T-cell (primary cell): Measurements from ENCODE around the gene FAU. TPM values are rescaled to one million over a fixed set of nuclear protein-coding genes. Genes with fewer than 3 reads are reported as not detected.

Experiments used
- ATAC-seq, 4 experiments: fragments of 200-7000 bp in 3 of 4; fragments of 150-1000 bp in 1 of 4; cut with Tn5 transposase; replicated peaks in 1 of 4; 1 replicate in 3 of 4; 2 replicates in 1 of 4; pipeline ENCODE4 v1.10.0; 2021; ENCODE audit warnings: moderate library complexity in 3 of 4, mild to moderate bottlenecking in 2 of 4, moderate number of reproducible peaks in 1 of 4
- CTCF ChIA-PET, 2 donors: fragments of 300-600 bp; sonication (Branson Sonifier 250); formaldehyde crosslinking; loops; one replicate each; lab custom pipeline; 2022; ENCODE audit warnings: antibody characterized with exemption in 2 of 2; lab: Charles Lee
- POLR2A ChIA-PET, 2 donors: fragments of 300-600 bp; sonication (Branson Sonifier 250); formaldehyde crosslinking; loops; one replicate each; lab custom pipeline; 2022; ENCODE audit warnings: antibody characterized with exemption in 2 of 2; lab: Charles Lee
- DNase-seq, 35 experiments: peaks; one replicate each; pipeline versions ENCODE4 v3.0.0 to v3.0.0-alpha.2; 2013 to 2023
- H3K27ac ChIP-seq: one replicate; pipeline ENCODE4 v1.5.1; 2013; ENCODE audit warnings: low read length
- H3K27me3 ChIP-seq, 2 experiments: replicated peaks in 1 of 2; 1 replicate in 1 of 2; 2 replicates in 1 of 2; pipeline versions ENCODE4 v1.6.1 to v1.7.0; 2013; ENCODE audit warnings: low read length in 1 of 2, mixed read lengths in 1 of 2; ENCODE audit not compliant: control insufficient read depth in 2 of 2, insufficient read depth in 2 of 2; ENCODE audit errors: extremely low read depth in 1 of 2
- H3K36me3 ChIP-seq, 2 donors: 1 replicate in 1 of 2; 2 replicates in 1 of 2; pipeline versions ENCODE4 v1.6.1 to v1.7.0; 2013; ENCODE audit warnings: low read length in 1 of 2; ENCODE audit not compliant: control insufficient read depth in 2 of 2, insufficient read depth in 1 of 2; ENCODE audit errors: extremely low read depth in 1 of 2
- H3K4me1 ChIP-seq, 2 experiments: 1 replicate in 1 of 2; 2 replicates in 1 of 2; pipeline versions ENCODE4 v1.6.1 to v1.7.0; 2013; ENCODE audit warnings: low read length in 2 of 2, mixed read lengths in 1 of 2; ENCODE audit not compliant: insufficient read depth in 2 of 2, control insufficient read depth in 1 of 2; ENCODE audit errors: extremely low read depth in 1 of 2
- H3K4me3 ChIP-seq, 2 donors: 1 replicate in 1 of 2; 2 replicates in 1 of 2; pipeline versions ENCODE4 v1.5.1 to v1.7.0; 2013; ENCODE audit warnings: mild to moderate bottlenecking in 2 of 2, low read length in 1 of 2, moderate library complexity in 1 of 2; ENCODE audit not compliant: control insufficient read depth in 1 of 2; ENCODE audit errors: extremely low read depth in 1 of 2
- H3K9me3 ChIP-seq: 2 replicates; pipeline ENCODE4 v1.7.0; 2013
- H3K27ac Mint-ChIP-seq, 2 donors: one replicate each; pipeline ENCODE4 v1.8.0; 2020 to 2021; ENCODE audit warnings: mild to moderate bottlenecking in 2 of 2, mixed read lengths in 2 of 2
- H3K27me3 Mint-ChIP-seq, 2 donors: one replicate each; pipeline ENCODE4 v1.8.0; 2021 to 2022; ENCODE audit warnings: mixed read lengths in 2 of 2
- H3K36me3 Mint-ChIP-seq: one replicate; pipeline ENCODE4 v1.8.0; 2021; ENCODE audit warnings: mixed read lengths
- H3K4me1 Mint-ChIP-seq, 3 donors: one replicate each; pipeline ENCODE4 v1.8.0; 2020 to 2022; ENCODE audit warnings: mixed read lengths in 3 of 3, mild to moderate bottlenecking in 1 of 3
- H3K4me3 Mint-ChIP-seq, 3 donors: one replicate each; pipeline ENCODE4 v1.8.0; 2020 to 2022; ENCODE audit warnings: mild to moderate bottlenecking in 3 of 3, mixed read lengths in 3 of 3, moderate library complexity in 3 of 3
- H3K9me3 Mint-ChIP-seq, 3 donors: one replicate each; pipeline ENCODE4 v1.8.0; 2020 to 2022; ENCODE audit warnings: mixed read lengths in 3 of 3
- WGBS: methylation state at CpG from one replicate; pipeline ENCODE4 v1.1.5; 2013; ENCODE audit warnings: missing lambda C conversion rate; ENCODE audit not compliant: insufficient coverage; 5-methylcytosine and 5-hydroxymethylcytosine counted together
- total RNA-seq, 35 experiments: library from RNA in 6 of 35; stranded (reverse) in 6 of 35; fragments of 120-200 nt in 1 of 35; gene quantifications; one replicate each; pipeline versions ENCODE4 v1.2.1 to v1.2.4 and lab custom pipeline; 2013 to 2026

Gene FAU
- total RNA-seq (1,000 to 10,000 TPM; 1,477 to 1,924 (median 1,724) TPM), total RNA-seq (lab: John Stamatoyannopoulos, UW) (227 to 406 (median 303) reads per million in 29 experiments)
- total RNA-seq (2013), result 1,105 TPM

DNA sequence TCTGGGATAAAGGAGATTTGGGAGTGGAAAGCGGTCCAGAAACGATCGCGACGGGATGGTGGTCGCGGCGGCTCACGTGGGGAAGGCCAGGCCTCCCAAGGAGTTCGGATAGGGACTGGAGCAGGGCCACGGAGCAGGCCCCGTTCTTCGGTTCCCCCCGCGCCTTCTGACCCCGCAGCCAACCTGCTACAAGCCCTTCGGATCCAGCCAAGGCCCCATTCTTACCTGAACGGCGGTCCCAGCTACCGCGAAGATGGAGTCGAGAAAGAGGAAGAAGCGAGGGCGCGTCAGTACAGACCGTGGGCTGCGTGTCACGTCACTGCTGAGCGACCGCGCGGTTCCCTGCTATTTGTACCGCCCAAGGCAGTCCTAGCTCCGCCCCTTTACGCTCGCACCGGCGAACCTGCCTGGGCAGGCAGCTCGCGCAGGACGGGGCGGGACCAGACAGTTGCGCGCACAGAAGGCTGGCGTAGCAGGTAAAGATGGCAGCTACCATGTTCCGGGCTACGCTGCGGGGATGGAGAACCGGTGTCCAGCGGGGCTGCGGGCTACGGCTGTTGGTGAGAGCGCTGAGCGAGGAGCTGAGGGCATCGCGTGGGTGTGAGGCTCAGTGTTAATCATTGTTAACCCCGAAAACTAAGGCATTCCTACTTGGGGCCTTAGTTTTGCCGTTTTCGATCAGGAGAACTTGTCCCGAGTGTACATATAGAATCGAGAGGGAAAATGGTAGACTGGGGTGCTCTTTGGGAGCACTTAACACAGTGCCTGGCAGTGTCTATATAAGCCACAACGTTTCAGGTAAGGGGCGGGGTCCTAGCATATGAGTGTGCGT lies at the start of gene FAU, which contains the start of gene MRPL49:
FAU (minus strand) TSS at position 270 of the 832 bp plus-strand sequence. CDS start 321 bp downstream, outside the sequence.
MRPL49 (plus strand) TSS at position 457 of the 832 bp plus-strand sequence; CDS start at position 483, 26 bp downstream.
- H3K4me1 Mint-ChIP-seq, result peaks cover 43 to 57% (median 48%) of the 10 kb centered on the region in 3 donors
- under 1% methylated on average over 56 of the region's 64 CpGs for WGBS
- peak within 1 kb of the TSS; percentile 80 to 91 for H3K4me3 ChIP-seq
- H3K27ac ChIP-seq, result peak within 1 kb of the TSS; percentile 92
- H3K27ac Mint-ChIP-seq, result peak within 1 kb of the TSS; percentile 98 to 100
- DNase-seq (peak; percentile 93 to 100 (median 99)), ATAC-seq (peak; percentile 81 to 84 (median 82))
- H3K9me3 Mint-ChIP-seq, result no peaks in the 10 kb centered on the region
- H3K4me1 ChIP-seq, result peaks cover 9 to 34% of the 10 kb centered on the region in 2 experiments
- peaks cover 51% of the 10 kb centered on the region for H3K36me3 Mint-ChIP-seq
- CTCF ChIA-PET, result interaction anchor here (0.6 to 2.3 kb wide), 8 partner anchors 9 to 1137 kb away, joined by 3 to 13 read pairs (median 6); partner anchors contain the start of genes CDCA5 (in 1 of the 2) and TM7SF2 (in 1 of the 2)
- peaks cover 8 to 63% of the 10 kb centered on the region in 2 donors for H3K36me3 ChIP-seq
- POLR2A ChIA-PET, result interaction anchor here (0.6 to 2.2 kb wide), 7 partner anchors 9 to 343 kb away, joined by 3 to 12 read pairs (median 6); partner anchors contain the start of genes ARL2 (in 1 of the 2), SF1 (in 1 of the 2), SYVN1 (in 1 of the 2) and TM7SF2 (in 1 of the 2)
- peak within 1 kb of the TSS; percentile 96 to 100 (median 96) for H3K4me3 Mint-ChIP-seq
- H3K27me3 ChIP-seq, result no peaks in the 10 kb centered on the region
- H3K9me3 ChIP-seq, result no peaks in the 10 kb centered on the region
- H3K27me3 Mint-ChIP-seq, result no peaks in the 10 kb centered on the region

DNA sequence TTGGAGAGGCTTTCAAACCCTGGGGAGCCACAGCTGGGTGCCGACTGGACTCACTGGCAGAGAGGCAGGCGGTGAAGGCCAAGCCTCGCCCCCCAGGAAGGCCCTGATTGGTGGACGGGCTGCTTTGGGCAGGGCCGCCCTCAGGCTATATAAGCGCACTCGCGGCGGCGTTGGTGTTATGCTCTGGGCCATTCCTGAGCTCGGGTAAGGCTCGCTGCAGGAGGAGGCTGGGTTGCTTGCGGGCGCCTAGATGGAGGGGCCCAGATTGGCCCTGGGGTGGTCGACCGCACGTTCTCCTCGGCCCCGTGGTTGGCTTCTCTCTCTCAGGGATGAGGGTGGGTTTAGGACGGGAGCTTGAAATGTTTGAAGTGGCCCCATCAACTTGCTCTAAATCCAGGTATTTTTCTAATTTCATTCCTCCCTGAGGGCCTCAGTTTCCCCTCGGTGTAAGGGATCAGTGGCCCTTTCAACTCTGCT lies 48.2 kb upstream of the FAU start, which contains the start of gene SPDYC:
SPDYC (plus strand) TSS at position 176 of the 477 bp plus-strand sequence. CDS start 1,125 bp downstream, outside the sequence.
- H3K4me1 Mint-ChIP-seq, result peaks cover 0 to 8% (median 3%) of the 10 kb centered on the region in 3 donors
- ATAC-seq (no peak), DNase-seq (no peak)
- peaks cover 0 to 9% of the 10 kb centered on the region in 2 experiments for H3K27me3 ChIP-seq
- CTCF ChIA-PET, result no interaction called here
- 96% methylated on average over 14 of the region's 21 CpGs for WGBS
- no peaks in the 10 kb centered on the region for H3K27me3 Mint-ChIP-seq
- H3K36me3 Mint-ChIP-seq, result no peaks in the 10 kb centered on the region
- no peak within 1 kb of the TSS for H3K4me3 Mint-ChIP-seq
- POLR2A ChIA-PET, result no interaction called here
- H3K9me3 Mint-ChIP-seq, result no peaks in the 10 kb centered on the region
- peak within 1 kb of the TSS; percentile 67 to 78 for H3K27ac Mint-ChIP-seq
- H3K9me3 ChIP-seq, result no peaks in the 10 kb centered on the region
- no peak within 1 kb of the TSS for H3K4me3 ChIP-seq
- no peaks in the 10 kb centered on the region for H3K36me3 ChIP-seq
- H3K4me1 ChIP-seq, result no peaks in the 10 kb centered on the region
- H3K27ac ChIP-seq, result no peak within 1 kb of the TSS

DNA sequence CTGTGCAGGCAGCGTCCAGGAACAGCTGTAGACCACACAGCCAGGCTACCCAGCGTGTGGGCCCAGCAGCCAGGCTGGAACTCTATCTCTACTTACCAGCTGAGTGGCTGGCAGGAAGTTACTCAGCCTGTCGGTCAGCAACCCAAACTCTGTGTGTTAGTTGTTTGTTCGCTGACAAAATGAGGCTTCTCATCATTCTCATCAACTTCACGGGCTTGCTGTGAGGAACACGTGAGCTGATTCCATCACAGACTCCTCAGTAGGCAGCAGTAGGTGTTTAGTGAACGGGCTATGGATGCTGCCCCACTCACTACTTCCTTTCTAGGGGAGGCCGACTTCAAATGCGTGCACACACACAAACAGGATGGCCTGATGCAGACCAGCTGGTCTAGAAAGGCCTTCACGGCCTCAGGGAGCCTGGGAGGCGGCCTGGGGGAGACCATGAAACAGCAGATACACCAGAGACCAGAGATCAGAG lies 47.3 kb upstream of the FAU start:
- no peaks in the 10 kb centered on the region for H3K27me3 Mint-ChIP-seq
- DNase-seq (no peak), ATAC-seq (no peak)
- H3K36me3 Mint-ChIP-seq, result no peaks in the 10 kb centered on the region
- peaks cover 0 to 8% (median 3%) of the 10 kb centered on the region in 3 donors for H3K4me1 Mint-ChIP-seq
- H3K9me3 Mint-ChIP-seq, result no peaks in the 10 kb centered on the region
- CTCF ChIA-PET, result interaction anchor here in 1 of 2 donors (0.7 kb wide), 1 partner anchor 118 kb away, joined by 3 read pairs; no protein-coding TSS in a partner anchor
- WGBS, result 68% methylated on average over 4 of the region's 11 CpGs
- Histone ChIP-seq H3K36me3 (no peaks in the 10 kb centered on the region), H3K9me3 (no peaks in the 10 kb centered on the region), H3K4me3 (no peak overlapping the region), H3K4me1 (no peaks in the 10 kb centered on the region), H3K27me3 (peaks cover 0 to 9% of the 10 kb centered on the region in 2 experiments), H3K27ac (no peak overlapping the region)
- POLR2A ChIA-PET, result no interaction called here
- no peak overlapping the region for H3K4me3 Mint-ChIP-seq
- H3K27ac Mint-ChIP-seq, result peak overlapping the region; percentile 67 to 78

- H3K4me3 ChIP-seq, result no peak overlapping the region
- H3K27me3 ChIP-seq, result peaks cover 0 to 7% of the 10 kb centered on the region in 2 experiments
- DNase-seq (no peak), ATAC-seq (no peak)
- Mint-ChIP-seq H3K9me3 (no peaks in the 10 kb centered on the region), H3K36me3 (no peaks in the 10 kb centered on the region), H3K27me3 (no peaks in the 10 kb centered on the region), H3K27ac (no peak overlapping the region), H3K4me1 (peaks cover 0 to 8% (median 3%) of the 10 kb centered on the region in 3 donors), H3K4me3 (no peak overlapping the region)
- no peak overlapping the region for H3K27ac ChIP-seq
- POLR2A ChIA-PET, result no interaction called here
- CTCF ChIA-PET, result interaction anchor here in 1 of 2 donors (0.6 kb wide), 1 partner anchor 137 kb away, joined by 3 read pairs; no protein-coding TSS in a partner anchor
- no peaks in the 10 kb centered on the region for H3K4me1 ChIP-seq
- H3K9me3 ChIP-seq, result no peaks in the 10 kb centered on the region
- WGBS, result no CpG with 5 or more reads among the region's 3 CpGs
- no peaks in the 10 kb centered on the region for H3K36me3 ChIP-seq
These were observed 45.7 kb upstream of the FAU start for GRCh38 chr11:65167656-65168055.

DNA sequence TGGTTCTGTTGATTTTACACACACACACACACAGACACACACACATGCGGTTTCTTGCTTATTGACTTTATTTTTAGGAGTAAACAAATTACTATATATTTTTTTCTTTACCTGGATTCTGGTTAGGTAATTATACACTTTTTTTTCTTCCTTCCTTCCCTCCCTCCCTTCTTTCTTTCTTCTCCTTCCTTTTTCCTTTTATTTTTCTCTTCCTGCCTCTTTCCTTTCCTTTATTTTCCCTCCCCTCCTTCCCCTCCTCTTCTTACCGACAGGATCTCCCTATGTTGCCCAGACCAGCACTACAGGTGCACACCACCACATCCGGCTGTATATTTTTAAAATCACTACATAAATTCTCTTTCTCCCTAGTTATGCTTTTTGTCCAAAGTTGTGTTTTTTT lies 45.0 kb upstream of the FAU start:
- H3K27ac Mint-ChIP-seq, result no peak overlapping the region
- H3K4me3 Mint-ChIP-seq, result no peak overlapping the region
- H3K27ac ChIP-seq, result no peak overlapping the region
- H3K9me3 Mint-ChIP-seq, result no peaks in the 10 kb centered on the region
- no peaks in the 10 kb centered on the region for H3K36me3 Mint-ChIP-seq
- DNase-seq (no peak), ATAC-seq (no peak)
- peaks cover 0 to 8% (median 3%) of the 10 kb centered on the region in 3 donors for H3K4me1 Mint-ChIP-seq
- no peaks in the 10 kb centered on the region for H3K9me3 ChIP-seq
- no CpG with 5 or more reads among the region's 3 CpGs for WGBS
- H3K27me3 Mint-ChIP-seq, result no peaks in the 10 kb centered on the region
- no peaks in the 10 kb centered on the region for H3K27me3 ChIP-seq
- CTCF ChIA-PET, result interaction anchor here in 1 of 2 donors (0.6 kb wide), 1 partner anchor 138 kb away, joined by 3 read pairs; no protein-coding TSS in a partner anchor
- H3K4me3 ChIP-seq, result no peak overlapping the region
- POLR2A ChIA-PET, result interaction anchor here in 1 of 2 donors (0.6 kb wide), 1 partner anchor 80 kb away, joined by 3 read pairs; no protein-coding TSS in a partner anchor
- H3K36me3 ChIP-seq, result no peaks in the 10 kb centered on the region
- H3K4me1 ChIP-seq, result no peaks in the 10 kb centered on the region
